Activated T-cell treated with anti-CD3 and anti-CD28 coated beads for 1 hour (primary cell): Measurements from ENCODE around the gene TNFRSF21.

Source experiments
- DNase-seq: peaks from one replicate; pipeline ENCODE4 v3.0.0-alpha.2; 2020; ENCODE audit warnings: low read depth

Gene TNFRSF21

DNA sequence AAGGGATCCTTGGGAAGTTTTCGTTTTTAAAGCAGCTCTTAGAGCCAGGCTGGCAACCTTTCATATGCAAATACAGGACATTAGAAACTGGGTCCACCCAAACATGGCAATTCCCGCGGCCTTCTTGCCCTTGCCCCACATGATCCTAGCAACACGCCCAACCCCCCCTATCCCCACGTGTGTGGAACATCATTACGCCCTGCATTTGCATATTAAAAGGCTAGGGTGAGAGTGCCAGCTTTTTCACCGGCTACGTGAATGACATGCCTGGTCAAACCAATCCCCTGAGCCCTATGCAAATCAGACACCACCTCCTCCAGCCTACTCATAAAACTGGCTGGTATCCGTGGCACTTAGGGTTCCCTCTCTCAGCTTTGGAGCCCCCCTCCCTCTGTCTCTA is 88.1 kb downstream of the TNFRSF21 start:
- no peak for DNase-seq

GRCh38 chr6:47209632-47210031 is 100.1 kb downstream of the TNFRSF21 start:
- no peak for DNase-seq

GRCh38 chr6:47207261-47207660 is 102.4 kb downstream of the TNFRSF21 start:
- DNase-seq, result no peak

GRCh38 chr6:47206626-47207025 is 103.1 kb downstream of the TNFRSF21 start:
- DNase-seq, result no peak

- DNase-seq, result no peak
Measured at GRCh38 chr6:47203938-47204611, 105.6 kb downstream of the TNFRSF21 start.

- DNase-seq, result no peak
Measured at GRCh38 chr6:47203266-47203937, 106.3 kb downstream of the TNFRSF21 start.

DNA sequence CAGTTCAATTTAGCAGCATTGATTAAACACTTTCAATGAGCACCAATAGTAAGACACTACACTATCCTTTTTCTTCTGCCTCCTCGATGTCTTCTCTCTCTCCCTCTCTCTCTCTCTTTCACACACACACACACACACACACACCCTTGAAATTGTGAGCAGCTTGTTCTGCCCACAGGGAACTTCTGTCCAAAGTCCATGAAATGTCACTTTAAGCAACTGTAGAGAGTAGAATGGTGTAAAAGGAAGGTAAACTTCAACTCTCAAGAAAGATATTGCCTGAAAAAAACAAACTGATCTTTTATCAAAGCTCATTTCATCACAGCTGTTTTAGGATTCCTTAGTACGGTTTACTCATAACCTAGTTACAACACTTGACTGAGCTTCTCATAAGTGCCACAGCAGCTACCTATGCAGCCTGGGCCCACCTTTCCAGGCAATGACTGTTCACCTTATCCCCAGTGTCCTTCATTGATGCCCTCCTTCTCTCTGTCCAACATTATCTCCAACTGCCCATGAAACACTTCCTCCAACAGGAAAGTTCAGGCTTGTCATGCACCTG is 107.0 kb downstream of the TNFRSF21 start:
- DNase-seq, result no peak

GRCh38 chr6:47200536-47201334 is 109.0 kb downstream of the TNFRSF21 start:
- DNase-seq, result no peak

- DNase-seq, result no peak
Measured at GRCh38 chr6:47197682-47198640, 111.7 kb downstream of the TNFRSF21 start.

- DNase-seq, result no peak
Measured at GRCh38 chr6:47196113-47196512, 113.6 kb downstream of the TNFRSF21 start.

DNA sequence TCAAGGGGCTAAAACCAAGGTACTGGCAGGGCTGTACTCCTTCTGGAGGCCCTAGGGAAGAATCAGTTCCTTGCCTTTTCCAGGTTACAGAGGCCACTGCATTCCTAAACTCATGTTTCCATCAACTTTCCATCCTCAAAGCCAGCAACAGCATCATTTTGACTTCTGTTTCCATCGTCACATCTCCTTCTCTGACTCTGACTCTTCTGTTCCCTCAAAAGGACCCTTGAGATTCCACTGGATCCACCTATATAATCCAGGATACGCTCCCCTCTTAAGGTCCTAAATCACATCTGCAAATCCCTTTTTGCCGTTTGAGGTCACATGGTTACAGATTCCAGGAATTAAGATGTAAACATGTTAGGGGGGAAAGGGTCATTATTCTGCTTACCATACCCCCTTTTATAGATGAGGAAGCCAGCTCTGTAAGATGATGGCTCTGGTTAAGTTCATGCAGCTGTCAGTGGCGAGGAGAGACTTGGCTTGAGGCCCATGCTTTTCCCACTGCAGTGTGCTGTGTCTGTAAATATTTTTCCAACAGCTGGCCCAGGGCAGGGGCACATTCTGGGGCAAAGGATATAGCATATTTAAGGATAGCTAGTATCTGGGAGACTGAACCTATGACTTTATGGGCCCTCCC is 114.6 kb downstream of the TNFRSF21 start:
- no peak for DNase-seq

DNA sequence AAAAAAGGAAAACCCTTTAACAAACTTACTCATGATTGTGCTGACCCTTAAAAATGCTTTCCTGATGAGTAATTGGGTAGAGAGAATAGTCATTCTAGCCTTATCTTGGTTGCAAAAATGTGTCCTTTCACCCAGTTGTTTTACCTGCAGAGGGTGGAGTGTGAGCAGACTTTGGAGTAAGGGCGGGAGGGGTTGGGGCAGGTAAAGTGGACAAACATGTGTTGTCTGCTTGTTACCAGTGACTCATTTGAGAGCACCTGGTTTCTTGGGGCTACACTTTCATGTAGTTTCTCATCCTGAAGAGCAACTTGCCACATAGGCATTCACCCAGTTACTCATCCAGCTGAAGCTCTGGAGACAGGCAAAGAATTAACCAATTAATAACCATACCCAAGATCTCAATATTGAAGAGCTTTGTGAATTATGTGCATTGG is 121.1 kb downstream of the TNFRSF21 start:
- DNase-seq, result no peak

DNA sequence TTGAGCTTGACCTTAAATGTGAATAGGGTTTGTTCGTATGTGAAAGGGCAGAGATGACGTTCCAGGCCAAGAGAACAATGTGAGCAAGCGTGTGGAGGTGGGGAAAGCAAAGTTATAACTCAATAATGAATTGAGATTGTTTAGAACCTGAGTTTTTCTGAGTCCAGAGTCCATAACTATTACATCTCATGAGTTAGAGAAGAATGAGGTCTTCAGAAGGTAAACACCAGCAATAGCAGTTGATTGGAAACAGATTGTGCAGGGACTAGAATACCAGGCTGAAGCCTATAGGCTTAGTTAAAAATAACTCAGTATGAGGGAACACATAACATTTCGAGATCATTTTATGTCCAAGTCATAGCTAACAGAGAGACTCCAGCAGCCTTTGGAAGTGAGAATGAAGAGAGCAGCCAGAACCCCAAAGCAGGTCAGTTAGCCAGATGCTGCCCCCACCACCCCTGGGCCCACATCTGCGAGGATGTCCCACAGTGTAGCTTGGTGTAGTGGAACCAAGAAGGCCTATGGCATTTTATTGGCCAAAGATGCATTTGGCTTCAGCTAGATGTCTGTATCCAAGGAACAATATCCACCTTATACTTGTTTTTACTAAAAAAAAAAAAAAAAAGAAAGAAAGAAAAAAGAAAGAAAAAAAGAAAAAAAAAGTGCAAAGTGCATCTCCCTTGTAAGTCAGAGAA is 121.7 kb downstream of the TNFRSF21 start:
- DNase-seq, result no peak

DNA sequence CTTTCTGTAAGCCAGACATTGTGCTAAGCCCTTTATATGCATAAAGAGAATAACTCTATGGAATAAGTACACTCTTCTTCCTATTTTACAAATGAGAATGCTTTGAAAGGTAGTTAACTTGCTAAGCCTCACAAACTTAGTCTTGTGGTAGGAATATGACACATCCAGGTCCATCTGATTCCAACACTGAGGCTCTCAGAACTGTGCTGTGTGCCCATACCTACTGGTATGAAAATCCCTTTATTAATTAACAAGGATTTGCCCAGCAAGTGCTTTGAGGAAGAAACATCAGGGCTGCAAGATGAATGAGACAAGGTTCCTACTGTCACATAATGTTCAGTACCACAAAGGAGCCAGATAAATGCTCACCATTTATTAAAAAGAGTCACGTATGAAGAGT is 122.6 kb downstream of the TNFRSF21 start:
- no peak for DNase-seq

GRCh38 chr6:47182291-47182957 is 127.3 kb downstream of the TNFRSF21 start:
- no peak for DNase-seq

DNA sequence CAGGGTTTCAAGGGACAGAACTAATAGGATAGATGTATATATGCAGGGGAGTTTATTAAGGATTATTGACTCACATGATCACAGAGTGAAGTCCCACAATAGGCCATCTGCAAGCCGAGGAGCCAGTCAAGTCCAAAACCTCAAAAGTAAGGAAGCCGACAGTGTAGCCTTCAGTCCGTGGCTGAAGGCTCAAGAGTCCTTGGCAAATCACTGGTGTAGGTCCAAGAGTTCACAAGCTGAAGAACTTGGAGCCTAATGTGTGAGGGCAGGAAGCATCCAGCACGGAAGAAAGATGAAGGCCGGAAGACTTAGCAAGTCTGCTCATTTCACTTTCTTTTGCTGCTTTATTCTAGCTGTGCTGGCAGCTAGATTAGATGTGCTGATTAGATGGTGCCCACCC is 128.0 kb downstream of the TNFRSF21 start:
- DNase-seq, result no peak
